H1 (cell line): ENCODE results near the gene RSRC2. TPM values are rescaled to one million over a fixed set of nuclear protein-coding genes. Genes with fewer than 3 reads are reported as not detected.

Experiments used
- CTCF ChIA-PET: fragments of 300-600 bp; sonication (Branson Sonifier 250); formaldehyde crosslinking; loops from one replicate; lab custom pipeline; 2021; ENCODE audit not compliant: partially characterized antibody; lab: Charles Lee
- POLR2A ChIA-PET: fragments of 300-600 bp; sonication (Branson Sonifier 250); formaldehyde crosslinking; loops from one replicate; lab custom pipeline; 2021; ENCODE audit warnings: inconsistent platforms; ENCODE audit not compliant: partially characterized antibody; lab: Charles Lee
- DNase-seq, 2 experiments: peaks; one replicate each; pipeline versions ENCODE4 v3.0.0 to v3.0.0-alpha.2; 2010 to 2022; ENCODE audit warnings: low spot score in 2 of 2, low read depth in 1 of 2, mixed read lengths in 1 of 2
- FAIRE-seq: peaks from 2 replicates; lab custom pipeline; 2011; peaks lifted over from hg19 to GRCh38; lab: Jason Lieb, UNC
- H2AFZ ChIP-seq: 2 replicates; pipeline ENCODE4 v1.8.1; 2012; ENCODE audit warnings: low read length, inconsistent platforms
- H2AK5ac ChIP-seq: 2 replicates; pipeline ENCODE4 v1.6.1; 2013; ENCODE audit warnings: low read depth, low read length
- H2BK120ac ChIP-seq: replicated peaks from 2 replicates; pipeline ENCODE3; 2013; ENCODE audit warnings: low read depth, low read length, inconsistent platforms
- H2BK12ac ChIP-seq: 2 replicates; pipeline ENCODE4 v1.6.1; 2013; ENCODE audit warnings: low read depth, low read length
- H2BK15ac ChIP-seq: 2 replicates; pipeline ENCODE4 v1.6.1; 2013; ENCODE audit warnings: low read length
- H2BK20ac ChIP-seq: 2 replicates; pipeline ENCODE4 v1.6.1; 2013; ENCODE audit warnings: low read length
- H2BK5ac ChIP-seq: 2 replicates; pipeline ENCODE4 v1.6.1; 2013; ENCODE audit warnings: low read depth, low read length
- H3K14ac ChIP-seq: 2 replicates; pipeline ENCODE4 v1.6.1; 2013; ENCODE audit warnings: inconsistent platforms; ENCODE audit not compliant: insufficient read length
- H3K18ac ChIP-seq: 2 replicates; pipeline ENCODE4 v1.6.1; 2013; ENCODE audit warnings: low read length; ENCODE audit errors: extremely low read depth
- H3K23ac ChIP-seq: 2 replicates; pipeline ENCODE4 v1.6.1; 2013; ENCODE audit warnings: inconsistent platforms; ENCODE audit not compliant: insufficient read length
- H3K23me2 ChIP-seq: 2 replicates; pipeline ENCODE4 v1.6.1; 2013; ENCODE audit warnings: low read depth, low read length
- H3K27ac ChIP-seq: 2 replicates; pipeline ENCODE4 v1.6.1; 2011; ENCODE audit warnings: low read depth, low read length, inconsistent platforms
- H3K27me3 ChIP-seq, 4 experiments: replicated peaks in 1 of 4; 1 replicate in 1 of 4; 2 replicates in 3 of 4; pipeline versions ENCODE4 v1.6.1 to v1.8.1; 2011 to 2013; ENCODE audit warnings: low read length in 3 of 4, mild to moderate bottlenecking in 3 of 4, inconsistent platforms in 2 of 4, mixed read lengths in 2 of 4, moderate library complexity in 1 of 4; ENCODE audit not compliant: control insufficient read depth in 3 of 4, insufficient read depth in 3 of 4; ENCODE audit errors: extremely low read depth in 1 of 4
- H3K36me3 ChIP-seq, 4 experiments: 2 replicates each; pipeline versions ENCODE4 v1.6.1 to v1.8.1; 2011 to 2013; ENCODE audit warnings: mild to moderate bottlenecking in 4 of 4, low read length in 3 of 4, moderate library complexity in 2 of 4, control low read depth in 1 of 4, inconsistent platforms in 1 of 4; ENCODE audit not compliant: insufficient read depth in 4 of 4, control insufficient read depth in 2 of 4
- H3K4ac ChIP-seq: replicated peaks from 2 replicates; pipeline ENCODE3; 2013; ENCODE audit warnings: low read length, low read depth, mixed read lengths, inconsistent platforms; ENCODE audit not compliant: insufficient read length
- H3K4me1 ChIP-seq, 4 experiments: replicated peaks in 1 of 4; 1 replicate in 1 of 4; 2 replicates in 3 of 4; pipeline versions ENCODE4 v1.6.1 to v1.8.1; 2011 to 2013; ENCODE audit warnings: low read length in 3 of 4, inconsistent platforms in 2 of 4, mixed read lengths in 1 of 4; ENCODE audit not compliant: insufficient read depth in 4 of 4, control insufficient read depth in 3 of 4
- H3K4me2 ChIP-seq, 2 experiments: 2 replicates each; pipeline versions ENCODE4 v1.6.1 to v1.8.1; 2011 to 2013; ENCODE audit warnings: low read depth in 2 of 2, low read length in 2 of 2, control low read depth in 1 of 2, inconsistent platforms in 1 of 2, mild to moderate bottlenecking in 1 of 2; ENCODE audit not compliant: insufficient read depth in 1 of 2
- H3K4me3 ChIP-seq, 4 experiments: fragments of 200-600, 300-600 bp in 1 of 4; sonication (generic), shearing (Covaris generic), sonication (Bioruptor Twin) in 1 of 4; 2 replicates each; pipeline versions ENCODE4 v1.5.1 to v1.8.1; 2011 to 2016; ENCODE audit warnings: low read length in 4 of 4, low read depth in 3 of 4, control low read depth in 2 of 4, inconsistent platforms in 2 of 4, mild to moderate bottlenecking in 2 of 4, mixed read lengths in 1 of 4, moderate library complexity in 1 of 4; ENCODE audit not compliant: insufficient read depth in 2 of 4; ENCODE audit errors: extremely low read depth in 1 of 4
- H3K56ac ChIP-seq: replicated peaks from 2 replicates; pipeline ENCODE3; 2013; ENCODE audit warnings: low read depth, mild to moderate bottlenecking, mixed read lengths, low read length, inconsistent platforms; ENCODE audit not compliant: insufficient read length
- H3K79me1 ChIP-seq: 2 replicates; pipeline ENCODE4 v1.6.1; 2013; ENCODE audit warnings: low read depth, low read length, control low read depth
- H3K79me2 ChIP-seq, 2 experiments: 2 replicates each; pipeline versions ENCODE4 v1.6.1 to v1.8.1; 2012 to 2013; ENCODE audit warnings: low read length in 2 of 2, mild to moderate bottlenecking in 2 of 2, inconsistent platforms in 1 of 2; ENCODE audit not compliant: insufficient read depth in 2 of 2, control insufficient read depth in 1 of 2
- H3K9ac ChIP-seq, 4 experiments: replicated peaks in 1 of 4; 1 replicate in 1 of 4; 2 replicates in 3 of 4; pipeline versions ENCODE4 v1.6.1 to v1.8.1; 2011 to 2013; ENCODE audit warnings: low read depth in 3 of 4, low read length in 3 of 4, control low read depth in 2 of 4, mild to moderate bottlenecking in 2 of 4, moderate library complexity in 2 of 4, inconsistent platforms in 1 of 4; ENCODE audit errors: extremely low read depth in 1 of 4
- H3K9me3 ChIP-seq, 2 experiments: 2 replicates each; pipeline versions ENCODE4 v1.6.1 to v1.8.1; 2012 to 2013; ENCODE audit warnings: mild to moderate bottlenecking in 2 of 2, moderate library complexity in 2 of 2, control low read depth in 1 of 2, inconsistent platforms in 1 of 2, low read depth in 1 of 2, low read length in 1 of 2, mixed read lengths in 1 of 2; ENCODE audit not compliant: insufficient read depth in 2 of 2
- H4K20me1 ChIP-seq, 2 experiments: replicated peaks in 1 of 2; 2 replicates each; pipeline versions ENCODE3 to v1.8.1; 2011 to 2013; ENCODE audit warnings: inconsistent platforms in 2 of 2, low read length in 2 of 2, mild to moderate bottlenecking in 1 of 2; ENCODE audit not compliant: insufficient read depth in 2 of 2, control insufficient read depth in 1 of 2
- H4K5ac ChIP-seq: 2 replicates; pipeline ENCODE4 v1.6.1; 2013; ENCODE audit warnings: low read length, low read depth, mixed read lengths, inconsistent platforms; ENCODE audit not compliant: insufficient read length
- H4K8ac ChIP-seq: 2 replicates; pipeline ENCODE4 v1.8.0; 2013; ENCODE audit warnings: mild to moderate bottlenecking, moderate library complexity, low read length, inconsistent platforms; ENCODE audit not compliant: insufficient read depth; ENCODE audit errors: extremely low read depth
- H4K91ac ChIP-seq: replicated peaks from 2 replicates; pipeline ENCODE3; 2013; ENCODE audit warnings: low read length, mixed read lengths, inconsistent platforms; ENCODE audit not compliant: insufficient read length
- BCL11A ChIP-seq, 2 experiments: IDR thresholded peaks; one replicate each; pipeline ENCODE4 v1.6.1; 2011; ENCODE audit warnings: low read depth in 2 of 2, low read length in 2 of 2, mild to moderate bottlenecking in 2 of 2
- CBX5 ChIP-seq: fragments of 300-800, 300-1000 bp; sonication (generic); IDR thresholded peaks from 2 replicates; pipeline ENCODE4 v1.7.1; 2016; ENCODE audit warnings: antibody characterized with exemption, low read length, low read depth
- CHD2 ChIP-seq: IDR thresholded peaks from 2 replicates; pipeline ENCODE4 v1.6.1; 2012; ENCODE audit warnings: low read length, improper control_type of control experiment
- E2F6 ChIP-seq: IDR thresholded peaks from 2 replicates; pipeline ENCODE4 v1.6.1; 2012; ENCODE audit warnings: inconsistent platforms
- POLR2A ChIP-seq, 2 experiments: IDR thresholded peaks; 1 replicate in 1 of 2; 2 replicates in 1 of 2; pipeline ENCODE4 v1.6.1; 2011; ENCODE audit warnings: low read depth in 2 of 2, low read length in 2 of 2, mild to moderate bottlenecking in 2 of 2; ENCODE audit errors: control extremely low read depth in 1 of 2
- RBBP5 ChIP-seq: IDR thresholded peaks from 2 replicates; pipeline ENCODE4 v1.7.1; 2012; ENCODE audit warnings: low read depth, mild to moderate bottlenecking, inconsistent platforms, low read length, moderate library complexity, borderline replicate concordance
- RFX5 ChIP-seq: IDR thresholded peaks from 2 replicates; pipeline ENCODE4 v1.6.1; 2011; ENCODE audit warnings: low read depth, low read length, improper control_type of control experiment, borderline replicate concordance
- SAP30 ChIP-seq: fragments of 300-600 bp; sonication (generic); IDR thresholded peaks from 2 replicates; pipeline ENCODE4 v1.7.1; 2012; ENCODE audit warnings: low read length, moderate library complexity, mild to moderate bottlenecking, inconsistent platforms; ENCODE audit not compliant: insufficient read depth, insufficient replicate concordance
- SIRT6 ChIP-seq: IDR thresholded peaks from one replicate; pipeline ENCODE4 v1.7.1; 2012; ENCODE audit warnings: low read length, inconsistent platforms
- SP2 ChIP-seq: IDR thresholded peaks from 2 replicates; pipeline ENCODE4 v1.6.1; 2012; ENCODE audit warnings: mild to moderate bottlenecking, low read length, inconsistent platforms
- WGBS, 2 experiments: shearing (Covaris generic) in 1 of 2; methylation state at CpG; one replicate each; pipeline versions ENCODE4 v1.1.6 to v1.1.7; 2013 to 2015; ENCODE audit warnings: low lambda C conversion rate in 2 of 2, mixed read lengths in 2 of 2, inconsistent platforms in 1 of 2, low coverage in 1 of 2, missing lambda C conversion rate in 1 of 2; ENCODE audit not compliant: insufficient replicate concordance in 2 of 2, insufficient coverage in 1 of 2, insufficient read length in 1 of 2; ENCODE audit errors: extremely low coverage in 1 of 2, missing lambda C conversion rate in 1 of 2; 5-methylcytosine and 5-hydroxymethylcytosine counted together
- polyA plus RNA-seq, 7 experiments: library from polyadenylated mRNA; depleted of rRNA in 3 of 7; stranded (reverse) in 5 of 7; unstranded in 2 of 7; fragments of >200 nt in 5 of 7; fragments of 200-250 nt in 2 of 7; gene quantifications; 1 replicate in 5 of 7; 2 replicates in 1 of 7; 4 replicates in 1 of 7; pipeline versions ENCODE4 v1.2.1 to v1.2.3, GENCODE V29; 2011 to 2013; ENCODE audit warnings: missing spikeins in 2 of 7, mixed read lengths in 2 of 7
- total RNA-seq: library from RNA; stranded (reverse); fragmentation: NEBNext Ultra II Directional; extraction: Animal tissue kit (Norgen Biotek cat#: 25700); gene quantifications from 2 replicates; pipeline ENCODE4 v1.2.1, GENCODE V29; 2021
- TF ChIP-seq, protein P1 (sequence below): IDR thresholded peaks from 2 replicates; pipeline ENCODE4 v1.6.1; 2012; ENCODE audit warnings: low read length, inconsistent platforms

RSRC2 gene
- total and polyA plus RNA-seq, 2 of the 8 experiments (the other 6 are each of a cell fraction or from before 2014, with no cell fraction given), result 15.9 to 71.4 TPM

DNA sequence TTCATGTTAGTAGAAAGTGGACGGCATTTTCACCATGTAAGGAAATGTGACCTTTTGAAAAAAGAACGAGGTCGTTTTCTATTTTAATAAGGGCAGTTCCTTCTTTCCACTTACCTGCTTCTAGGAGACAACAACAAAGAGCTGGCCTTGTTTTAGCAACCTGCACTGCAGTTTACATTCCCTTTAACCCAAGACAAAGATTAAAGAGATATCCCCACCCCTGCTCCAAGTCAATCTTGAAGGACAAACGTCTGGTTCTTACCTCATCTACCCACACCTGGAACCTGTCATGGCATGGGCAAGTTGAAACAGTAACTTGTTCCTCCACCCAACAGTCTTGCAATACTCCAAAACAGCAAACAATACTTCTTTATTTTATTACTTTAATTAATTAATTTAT is 58.8 kb downstream of the RSRC2 start:
- no peak for DNase-seq
- Histone ChIP-seq H3K36me3 (peaks cover 0 to 12% (median 0%) of the 10 kb centered on the region in 4 experiments; a peak in 2 of 8 replicates), H2BK120ac (no peak overlapping the region), H3K23me2 (no peaks in the 10 kb centered on the region), H3K4ac (no peak overlapping the region), H3K27me3 (no peaks in the 10 kb centered on the region), H3K9me3 (no peaks in the 10 kb centered on the region; a peak in 1 of 4 replicates), H2BK12ac (no peak overlapping the region), H2BK15ac (no peak overlapping the region), H3K18ac (no peak overlapping the region), H3K4me1 (no peaks in the 10 kb centered on the region), H3K4me3 (no peak overlapping the region), H4K8ac (no peak overlapping the region), H3K9ac (no peak overlapping the region), H4K20me1 (no peaks in the 10 kb centered on the region), H3K14ac (no peak overlapping the region), H3K27ac (no peak overlapping the region), H3K56ac (no peak overlapping the region), H2AFZ (no peak overlapping the region), H3K79me2 (no peaks in the 10 kb centered on the region), H4K5ac (no peak overlapping the region), H2AK5ac (no peak overlapping the region), H4K91ac (no peak overlapping the region), H2BK5ac (no peak overlapping the region), H3K79me1 (no peaks in the 10 kb centered on the region), H3K23ac (no peak overlapping the region), H2BK20ac (no peak overlapping the region), H3K4me2 (no peak overlapping the region)
- 90% methylated on average over 4 of the region's 4 CpGs; no CpG with 5 or more reads in 1 of the 2 experiments for WGBS, 2 experiments
- no peak for FAIRE-seq
- TF ChIP-seq SIRT6 (no peak), CBX5 (no peak), RBBP5 (no peak), POLR2A (IDR thresholded peaks at IDR 0.05; ENCODE audit: control extremely low read depth in 1 of 2, low read depth in 2 of 2, low read length in 2 of 2) (no peak), E2F6 (no peak), RFX5 (no peak), BCL11A (IDR thresholded peaks at IDR 0.05; ENCODE audit: low read depth in 2 of 2, low read length in 2 of 2) (no peak), CHD2 (no peak), SAP30 (no peak), SP2 (no peak)
- TF ChIP-seq, protein P1, sequence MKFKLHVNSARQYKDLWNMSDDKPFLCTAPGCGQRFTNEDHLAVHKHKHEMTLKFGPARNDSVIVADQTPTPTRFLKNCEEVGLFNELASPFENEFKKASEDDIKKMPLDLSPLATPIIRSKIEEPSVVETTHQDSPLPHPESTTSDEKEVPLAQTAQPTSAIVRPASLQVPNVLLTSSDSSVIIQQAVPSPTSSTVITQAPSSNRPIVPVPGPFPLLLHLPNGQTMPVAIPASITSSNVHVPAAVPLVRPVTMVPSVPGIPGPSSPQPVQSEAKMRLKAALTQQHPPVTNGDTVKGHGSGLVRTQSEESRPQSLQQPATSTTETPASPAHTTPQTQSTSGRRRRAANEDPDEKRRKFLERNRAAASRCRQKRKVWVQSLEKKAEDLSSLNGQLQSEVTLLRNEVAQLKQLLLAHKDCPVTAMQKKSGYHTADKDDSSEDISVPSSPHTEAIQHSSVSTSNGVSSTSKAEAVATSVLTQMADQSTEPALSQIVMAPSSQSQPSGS, result no peak
- ChIA-PET POLR2A (no interaction called here), CTCF (no interaction called here)
